ENCODE measurements around the gene ADSL. TPM values are rescaled to one million over a fixed set of nuclear protein-coding genes. Genes with fewer than 3 reads are reported as not detected.

The ADSL gene
- total RNA-seq, 1 experiment from 2014 or later = 126 TPM

GRCh38 chr22:40421941-40422340 lies 75.6 kb downstream of the ADSL start:
- H3K79me2 ChIP-seq (ENCODE audit: insufficient read depth, low read length) = no peaks in the 10 kb centered on the region
- H3K4me1 ChIP-seq (ENCODE audit: control insufficient read depth in 1 of 2, insufficient read depth in 2 of 2, low read length in 2 of 2) = no peaks in the 10 kb centered on the region
- H2AFZ ChIP-seq (ENCODE audit: low read depth, low read length, poor library complexity, severe bottlenecking) = no peak overlapping the region
- no peak overlapping the region for H3K9ac ChIP-seq (ENCODE audit: low read length)
- no peak overlapping the region for H3K4me2 ChIP-seq (ENCODE audit: low read length)
- no peak for ATAC-seq
- TF ChIP-seq REST (IDR thresholded peaks at IDR 0.05; ENCODE audit: low read depth) (no peak), YY1 (IDR thresholded peaks at IDR 0.05; ENCODE audit: extremely low read depth, insufficient replicate concordance, low read depth, low read length) (no peak)
- no peaks in the 10 kb centered on the region for H3K27me3 ChIP-seq (ENCODE audit: insufficient read depth, low read length)
- H3K27ac ChIP-seq (ENCODE audit: low read depth, low read length) = no peak overlapping the region
- H3K4me3 ChIP-seq (replicated peaks in 1 of 2; ENCODE audit: low read depth in 1 of 2, low read length in 2 of 2) = no peak overlapping the region
- ChIA-PET RAD21 (ENCODE audit: low non-redundant PET in 1 of 2, low total read pairs in 2 of 2, uncharacterized antibody in 2 of 2, unreplicated experiment in 2 of 2) (no interaction called here), POLR2A (no interaction called here), CTCF (no interaction called here)
- intact Hi-C loops (cut with micrococcal nuclease) = no loop called here
- no peaks in the 10 kb centered on the region for H4K20me1 ChIP-seq (ENCODE audit: insufficient read depth)
- H3K9me3 ChIP-seq (ENCODE audit: control insufficient read depth in 1 of 2, insufficient read depth in 1 of 2, low read depth in 1 of 2, low read length in 2 of 2) = no peaks in the 10 kb centered on the region
- no peak for DNase-seq (ENCODE audit: low read depth, low spot score)
- BruUV-seq (replicated peaks) = no TSS peak
- no peaks in the 10 kb centered on the region for H3K9me2 ChIP-seq (ENCODE audit: insufficient read depth)
- no peaks in the 10 kb centered on the region; a peak in 2 of 4 replicates for H3K36me3 ChIP-seq (ENCODE audit: control insufficient read depth in 1 of 2, insufficient read depth in 2 of 2, low read length in 2 of 2)

- Histone ChIP-seq H3K4me2 (ENCODE audit: low read length) (no peak overlapping the region), H3K9me3 (ENCODE audit: control insufficient read depth in 1 of 2, insufficient read depth in 1 of 2, low read depth in 1 of 2, low read length in 2 of 2) (no peaks in the 10 kb centered on the region), H3K4me1 (ENCODE audit: control insufficient read depth in 1 of 2, insufficient read depth in 2 of 2, low read length in 2 of 2) (no peaks in the 10 kb centered on the region), H4K20me1 (ENCODE audit: insufficient read depth) (no peaks in the 10 kb centered on the region), H3K36me3 (ENCODE audit: control insufficient read depth in 1 of 2, insufficient read depth in 2 of 2, low read length in 2 of 2) (no peaks in the 10 kb centered on the region; a peak in 2 of 4 replicates), H2AFZ (ENCODE audit: low read depth, low read length, poor library complexity, severe bottlenecking) (no peak overlapping the region), H3K27ac (ENCODE audit: low read depth, low read length) (no peak overlapping the region), H3K79me2 (ENCODE audit: insufficient read depth, low read length) (no peaks in the 10 kb centered on the region), H3K27me3 (ENCODE audit: insufficient read depth, low read length) (no peaks in the 10 kb centered on the region), H3K9ac (ENCODE audit: low read length) (no peak overlapping the region), H3K4me3 (replicated peaks in 1 of 2; ENCODE audit: low read depth in 1 of 2, low read length in 2 of 2) (no peak overlapping the region), H3K9me2 (ENCODE audit: insufficient read depth) (no peaks in the 10 kb centered on the region)
- intact Hi-C loops (cut with micrococcal nuclease) = no loop called here
- ATAC-seq (no peak; the same call in 1 of the 2 replicates), DNase-seq (ENCODE audit: low read depth, low spot score) (no peak)
- ChIA-PET POLR2A (no interaction called here), CTCF (no interaction called here), RAD21 (ENCODE audit: low non-redundant PET in 1 of 2, low total read pairs in 2 of 2, uncharacterized antibody in 2 of 2, unreplicated experiment in 2 of 2) (no interaction called here)
- BruUV-seq (replicated peaks) = no TSS peak
- TF ChIP-seq JUND (IDR thresholded peaks at IDR 0.05) (no peak), EGR1 (IDR thresholded peaks at IDR 0.05; ENCODE audit: low read depth) (no peak), FOSL1 (IDR thresholded peaks at IDR 0.05; ENCODE audit: low read depth) (no peak), CTCF (IDR thresholded peaks at IDR 0.05 in 2 of 3, conservative IDR thresholded peaks at IDR 0.05 in 1 of 3; ENCODE audit: borderline replicate concordance in 1 of 3, insufficient read depth in 1 of 3, low read depth in 2 of 3, low read length in 2 of 3) (no peak), MAX (IDR thresholded peaks at IDR 0.05) (no peak), REST (IDR thresholded peaks at IDR 0.05; ENCODE audit: low read depth) (no peak), SRF (IDR thresholded peaks at IDR 0.05; ENCODE audit: low read depth) (no peak), ZNF274 (IDR thresholded peaks at IDR 0.05; ENCODE audit: low read depth, low read length) (no peak)
Measured at GRCh38 chr22:40422558-40423309, 76.4 kb downstream of the ADSL start.

Measured in HCT116 (cell line).